Astrocyte (in vitro differentiated cells and primary cell): ENCODE results near the gene STRIP1. TPM values are rescaled to one million over a fixed set of nuclear protein-coding genes. Genes with fewer than 3 reads are reported as not detected.

ENCODE experiments used
- DNase-seq: peaks from one replicate; pipeline ENCODE4 v3.0.0-alpha.2; 2010; ENCODE audit warnings: low read depth
- FAIRE-seq: peaks from 2 replicates; lab custom pipeline; 2011; peaks lifted over from hg19 to GRCh38; lab: Jason Lieb, UNC
- H2AFZ ChIP-seq: 2 replicates; pipeline ENCODE4 v1.6.0; 2012; ENCODE audit warnings: low read depth, low read length, inconsistent platforms
- H3K27ac ChIP-seq: 2 replicates; pipeline ENCODE4 v1.5.1; 2011; ENCODE audit warnings: low read depth, low read length, inconsistent platforms
- H3K27me3 ChIP-seq: 2 replicates; pipeline ENCODE4 v1.6.0; 2011; ENCODE audit warnings: low read length, inconsistent platforms; ENCODE audit not compliant: insufficient read depth
- H3K36me3 ChIP-seq: 2 replicates; pipeline ENCODE4 v1.5.1; 2011; ENCODE audit warnings: low read length, inconsistent platforms; ENCODE audit not compliant: insufficient read depth
- H3K4me1 ChIP-seq: 2 replicates; pipeline ENCODE4 v1.5.1; 2011; ENCODE audit warnings: low read length, inconsistent platforms; ENCODE audit not compliant: insufficient read depth
- H3K4me2 ChIP-seq: 2 replicates; pipeline ENCODE4 v1.6.0; 2012; ENCODE audit warnings: low read length, inconsistent platforms
- H3K4me3 ChIP-seq: 2 replicates; pipeline ENCODE4 v1.5.1; 2011; ENCODE audit warnings: low read depth, mild to moderate bottlenecking, low read length, inconsistent platforms; ENCODE audit not compliant: insufficient read depth
- H3K79me2 ChIP-seq: 2 replicates; pipeline ENCODE4 v1.6.0; 2012; ENCODE audit warnings: mild to moderate bottlenecking, low read length, inconsistent platforms; ENCODE audit not compliant: insufficient read depth
- H3K9ac ChIP-seq: 2 replicates; pipeline ENCODE4 v1.6.0; 2012; ENCODE audit warnings: mild to moderate bottlenecking, low read length, inconsistent platforms
- H3K9me3 ChIP-seq: 2 replicates; pipeline ENCODE4 v1.5.1; 2012; ENCODE audit warnings: low read depth, mild to moderate bottlenecking, low read length, inconsistent platforms; ENCODE audit not compliant: insufficient read depth
- H4K20me1 ChIP-seq: 2 replicates; pipeline ENCODE4 v1.6.0; 2012; ENCODE audit warnings: low read length, inconsistent platforms; ENCODE audit not compliant: insufficient read depth
- H3K27ac Mint-ChIP-seq: one replicate; pipeline ENCODE4 v1.8.0; 2021; ENCODE audit warnings: mild to moderate bottlenecking, mixed read lengths; ENCODE audit not compliant: unreplicated experiment
- H3K27me3 Mint-ChIP-seq: one replicate; pipeline ENCODE4 v1.8.0; 2021; ENCODE audit warnings: low read depth, mixed read lengths; ENCODE audit not compliant: unreplicated experiment
- H3K36me3 Mint-ChIP-seq: one replicate; pipeline ENCODE4 v1.8.0; 2021; ENCODE audit warnings: low read depth, mixed read lengths; ENCODE audit not compliant: unreplicated experiment
- H3K4me1 Mint-ChIP-seq: one replicate; pipeline ENCODE4 v1.8.0; 2021; ENCODE audit warnings: low read depth, mixed read lengths; ENCODE audit not compliant: unreplicated experiment
- H3K4me3 Mint-ChIP-seq: one replicate; pipeline ENCODE4 v1.8.0; 2021; ENCODE audit warnings: mild to moderate bottlenecking, moderate library complexity, mixed read lengths; ENCODE audit not compliant: unreplicated experiment
- H3K9me3 Mint-ChIP-seq: one replicate; pipeline ENCODE4 v1.8.0; 2021; ENCODE audit warnings: mild to moderate bottlenecking, mixed read lengths; ENCODE audit not compliant: unreplicated experiment
- EZH2 ChIP-seq: IDR thresholded peaks from 2 replicates; pipeline ENCODE4 v1.6.1; 2012; ENCODE audit warnings: mild to moderate bottlenecking, low read length, inconsistent platforms; ENCODE audit not compliant: insufficient read depth
- total RNA-seq: library from RNA; stranded (reverse); gene quantifications from 2 replicates; pipeline ENCODE4 v1.2.1, GENCODE V29; 2021
- TF ChIP-seq, protein P1 (sequence below): IDR thresholded peaks from 2 replicates; pipeline ENCODE4 v1.5.1; 2011; ENCODE audit warnings: low read depth, mild to moderate bottlenecking, inconsistent platforms, low read length, moderate library complexity; ENCODE audit not compliant: insufficient read depth

The STRIP1 gene
- total RNA-seq, 1 donor from 2014 or later = 40.8 TPM

DNA sequence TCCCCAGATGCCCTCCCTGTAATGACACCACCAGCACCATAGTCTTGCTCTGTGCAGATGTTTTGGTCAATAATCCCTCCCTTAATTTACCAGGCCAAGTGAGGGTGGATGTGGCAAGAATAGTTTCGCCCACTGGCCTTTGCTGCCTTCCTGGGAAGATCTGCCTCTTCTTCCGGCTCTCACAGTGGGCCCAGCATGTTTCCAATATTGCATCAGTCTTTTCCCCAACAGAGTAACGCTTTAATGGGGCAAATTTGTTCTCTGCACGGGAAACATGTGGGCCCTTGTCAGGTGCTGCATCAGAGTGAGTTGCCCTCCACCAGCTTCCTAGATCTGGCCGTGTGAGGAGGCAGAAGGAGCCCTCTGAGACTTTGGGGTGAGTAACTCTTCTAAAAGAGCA, 48.1 kb downstream of the STRIP1 start:
- FAIRE-seq = no peak
- H3K27ac Mint-ChIP-seq = no peak overlapping the region
- Histone ChIP-seq H3K79me2 (no peaks in the 10 kb centered on the region), H4K20me1 (no peaks in the 10 kb centered on the region), H3K9me3 (no peaks in the 10 kb centered on the region), H3K4me2 (no peak overlapping the region), H3K4me3 (no peak overlapping the region), H3K4me1 (peaks cover 10% of the 10 kb centered on the region), H3K27me3 (peaks cover 69% of the 10 kb centered on the region), H3K9ac (no peak overlapping the region), H3K36me3 (no peaks in the 10 kb centered on the region), H2AFZ (no peak overlapping the region), H3K27ac (no peak overlapping the region)
- H3K36me3 Mint-ChIP-seq = peaks cover 2% of the 10 kb centered on the region
- H3K4me3 Mint-ChIP-seq = no peak overlapping the region
- no peak for DNase-seq
- H3K4me1 Mint-ChIP-seq = peaks cover 6% of the 10 kb centered on the region
- peaks cover 94% of the 10 kb centered on the region for H3K27me3 Mint-ChIP-seq
- H3K9me3 Mint-ChIP-seq = peaks cover 6% of the 10 kb centered on the region
- TF ChIP-seq, protein P1, sequence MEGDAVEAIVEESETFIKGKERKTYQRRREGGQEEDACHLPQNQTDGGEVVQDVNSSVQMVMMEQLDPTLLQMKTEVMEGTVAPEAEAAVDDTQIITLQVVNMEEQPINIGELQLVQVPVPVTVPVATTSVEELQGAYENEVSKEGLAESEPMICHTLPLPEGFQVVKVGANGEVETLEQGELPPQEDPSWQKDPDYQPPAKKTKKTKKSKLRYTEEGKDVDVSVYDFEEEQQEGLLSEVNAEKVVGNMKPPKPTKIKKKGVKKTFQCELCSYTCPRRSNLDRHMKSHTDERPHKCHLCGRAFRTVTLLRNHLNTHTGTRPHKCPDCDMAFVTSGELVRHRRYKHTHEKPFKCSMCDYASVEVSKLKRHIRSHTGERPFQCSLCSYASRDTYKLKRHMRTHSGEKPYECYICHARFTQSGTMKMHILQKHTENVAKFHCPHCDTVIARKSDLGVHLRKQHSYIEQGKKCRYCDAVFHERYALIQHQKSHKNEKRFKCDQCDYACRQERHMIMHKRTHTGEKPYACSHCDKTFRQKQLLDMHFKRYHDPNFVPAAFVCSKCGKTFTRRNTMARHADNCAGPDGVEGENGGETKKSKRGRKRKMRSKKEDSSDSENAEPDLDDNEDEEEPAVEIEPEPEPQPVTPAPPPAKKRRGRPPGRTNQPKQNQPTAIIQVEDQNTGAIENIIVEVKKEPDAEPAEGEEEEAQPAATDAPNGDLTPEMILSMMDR = no peak
- TF ChIP-seq EZH2 = no peak

- Histone ChIP-seq H3K36me3 (no peaks in the 10 kb centered on the region), H3K4me1 (peaks cover 10% of the 10 kb centered on the region), H3K27me3 (peaks cover 67% of the 10 kb centered on the region), H3K4me3 (no peak overlapping the region), H3K4me2 (peak overlapping the region; percentile 83), H3K9ac (no peak overlapping the region), H3K79me2 (no peaks in the 10 kb centered on the region), H4K20me1 (no peaks in the 10 kb centered on the region), H3K27ac (no peak overlapping the region), H2AFZ (no peak overlapping the region), H3K9me3 (no peaks in the 10 kb centered on the region)
- Mint-ChIP-seq H3K27ac (no peak overlapping the region), H3K27me3 (peaks cover 91% of the 10 kb centered on the region), H3K4me3 (peak overlapping the region; percentile 71), H3K9me3 (peaks cover 6% of the 10 kb centered on the region), H3K4me1 (peaks cover 6% of the 10 kb centered on the region), H3K36me3 (peaks cover 2% of the 10 kb centered on the region)
- no peak for DNase-seq
- FAIRE-seq = no peak
- TF ChIP-seq EZH2 = no peak
- TF ChIP-seq, protein P1 = no peak
Measured at GRCh38 chr1:110083061-110083865, 48.8 kb downstream of the STRIP1 start.

- FAIRE-seq (no peak), DNase-seq (no peak)
- no peak overlapping the region for H3K27ac Mint-ChIP-seq
- TF ChIP-seq, protein P1 = no peak
- peak; percentile 43 for TF ChIP-seq EZH2
- peaks cover 62% of the 10 kb centered on the region for H3K27me3 ChIP-seq
- H4K20me1 ChIP-seq = no peaks in the 10 kb centered on the region
- H3K9me3 ChIP-seq = no peaks in the 10 kb centered on the region
- peak overlapping the region; percentile 71 for H3K4me3 Mint-ChIP-seq
- no peaks in the 10 kb centered on the region for H3K36me3 ChIP-seq
- no peak overlapping the region for H2AFZ ChIP-seq
- H3K27ac ChIP-seq = no peak overlapping the region
- peak overlapping the region; percentile 83 for H3K4me2 ChIP-seq
- H3K4me3 ChIP-seq = peak overlapping the region; percentile 53
- peaks cover 2% of the 10 kb centered on the region for H3K36me3 Mint-ChIP-seq
- H3K9ac ChIP-seq = no peak overlapping the region
- H3K4me1 ChIP-seq = peaks cover 10% of the 10 kb centered on the region
- no peaks in the 10 kb centered on the region for H3K79me2 ChIP-seq
- peaks cover 86% of the 10 kb centered on the region for H3K27me3 Mint-ChIP-seq
- H3K9me3 Mint-ChIP-seq = peaks cover 6% of the 10 kb centered on the region
- peaks cover 6% of the 10 kb centered on the region for H3K4me1 Mint-ChIP-seq
Measured at GRCh38 chr1:110083866-110084226, 49.4 kb downstream of the STRIP1 start.
